Measurements from ENCODE around the gene CX3CL1. TPM values are rescaled to one million over a fixed set of nuclear protein-coding genes. Genes with fewer than 3 reads are reported as not detected.

CX3CL1 gene
- total and polyA plus RNA-seq, 2 donors (not counting 3 experiments of a cell fraction or from before 2014, with no cell fraction given): 2.0 to 2.3 TPM

DNA sequence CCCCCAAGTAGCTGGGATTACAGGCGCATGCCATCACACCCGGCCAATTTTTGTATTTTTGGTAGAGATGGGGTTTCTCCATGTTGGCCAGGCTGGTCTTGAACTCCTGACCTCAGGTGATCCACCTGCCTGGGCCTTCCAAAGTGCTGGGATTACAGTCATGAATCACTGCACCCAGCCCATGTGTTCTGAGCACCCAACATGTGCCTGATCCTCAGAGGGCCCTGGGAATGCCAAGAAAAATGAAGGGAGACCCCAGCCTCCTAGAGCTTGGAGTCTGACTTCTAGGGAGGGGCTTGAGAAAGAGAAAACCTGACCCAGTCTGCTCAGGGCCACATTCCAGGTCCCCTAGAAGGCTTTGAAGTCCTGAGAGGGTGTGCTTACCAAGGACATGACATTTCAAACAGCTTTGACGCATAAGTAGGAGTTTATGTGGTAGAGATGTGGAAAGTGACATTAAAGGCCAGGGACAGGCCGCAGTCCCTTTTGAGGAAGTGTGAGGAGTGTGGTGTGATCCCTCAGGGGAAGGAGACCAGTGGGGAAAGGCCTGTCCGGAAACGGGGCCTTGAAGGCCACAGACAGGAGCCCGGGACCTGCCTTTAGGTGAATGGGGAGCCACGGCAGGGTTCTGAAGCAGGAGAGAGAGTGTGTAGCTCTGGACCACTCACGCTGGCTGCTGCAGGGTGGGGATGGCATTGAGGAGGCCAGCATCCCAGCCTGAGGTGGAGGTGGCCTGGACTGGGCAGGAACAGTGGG lies 14.8 kb upstream of the CX3CL1 start:
- dilution Hi-C loops (cut with MboI; ENCODE audit: extremely low pct_ligation_motif_present, low sequenced_read_pairs): no loop called here
- POLR2A ChIA-PET: no interaction called here

More for the DNA sequence above, 14.8 kb upstream of the CX3CL1 start:
- H3K9me1 ChIP-seq (replicated peaks; ENCODE audit: control insufficient read depth, extremely low read depth, insufficient read depth, low read length): no peaks in the 10 kb centered on the region
- H3K4me2 ChIP-seq (ENCODE audit: insufficient read depth, low read length): no peak overlapping the region
- H3K9me3 ChIP-seq (replicated peaks; ENCODE audit: control insufficient read depth, insufficient read depth, low read length): no peaks in the 10 kb centered on the region
- no peak for FAIRE-seq
- no peak for DNase-seq (ENCODE audit: low read depth, low spot score)
- H3K36me3 ChIP-seq (ENCODE audit: control insufficient read depth in 2 of 2, extremely low read depth in 1 of 2, insufficient read depth in 2 of 2, low read length in 2 of 2): no peaks in the 10 kb centered on the region
- intact Hi-C loops (cut with micrococcal nuclease): no loop called here
- CTCF ChIA-PET: interaction anchor here (0.5 to 0.6 kb wide), 2 partner anchors 34 to 450 kb away, joined by 3 read pairs; no protein-coding TSS in a partner anchor
- no peaks in the 10 kb centered on the region for H4K20me1 ChIP-seq (replicated peaks; ENCODE audit: control insufficient read depth, extremely low read depth, insufficient read depth, low read length)
- no peak overlapping the region for H3K4me3 ChIP-seq (replicated peaks in 1 of 3; ENCODE audit: insufficient read depth in 1 of 3, low read depth in 1 of 3, low read length in 3 of 3)
- TF ChIP-seq EZH2 (IDR thresholded peaks at IDR 0.05; ENCODE audit: borderline replicate concordance, low read depth, low read length, severe bottlenecking) (no peak), POLR2A (IDR thresholded peaks at IDR 0.05; ENCODE audit: low read depth, low read length) (no peak), GATA2 (IDR thresholded peaks at IDR 0.05; ENCODE audit: insufficient read depth, insufficient read length, low read depth, low read length) (no peak), FOS (IDR thresholded peaks at IDR 0.05; ENCODE audit: borderline replicate concordance, insufficient read depth, low read length) (no peak), POLR2AphosphoS5 (IDR thresholded peaks at IDR 0.05; ENCODE audit: insufficient read depth, low read depth, low read length) (no peak), MAX (IDR thresholded peaks at IDR 0.05; ENCODE audit: insufficient read depth, insufficient read length) (no peak), JUN (IDR thresholded peaks at IDR 0.05; ENCODE audit: borderline replicate concordance, insufficient read depth, insufficient read length, low read depth) (no peak), MYC (IDR thresholded peaks at IDR 0.05; ENCODE audit: low read depth, low read length) (no peak)
- TF ChIP-seq, protein P1, sequence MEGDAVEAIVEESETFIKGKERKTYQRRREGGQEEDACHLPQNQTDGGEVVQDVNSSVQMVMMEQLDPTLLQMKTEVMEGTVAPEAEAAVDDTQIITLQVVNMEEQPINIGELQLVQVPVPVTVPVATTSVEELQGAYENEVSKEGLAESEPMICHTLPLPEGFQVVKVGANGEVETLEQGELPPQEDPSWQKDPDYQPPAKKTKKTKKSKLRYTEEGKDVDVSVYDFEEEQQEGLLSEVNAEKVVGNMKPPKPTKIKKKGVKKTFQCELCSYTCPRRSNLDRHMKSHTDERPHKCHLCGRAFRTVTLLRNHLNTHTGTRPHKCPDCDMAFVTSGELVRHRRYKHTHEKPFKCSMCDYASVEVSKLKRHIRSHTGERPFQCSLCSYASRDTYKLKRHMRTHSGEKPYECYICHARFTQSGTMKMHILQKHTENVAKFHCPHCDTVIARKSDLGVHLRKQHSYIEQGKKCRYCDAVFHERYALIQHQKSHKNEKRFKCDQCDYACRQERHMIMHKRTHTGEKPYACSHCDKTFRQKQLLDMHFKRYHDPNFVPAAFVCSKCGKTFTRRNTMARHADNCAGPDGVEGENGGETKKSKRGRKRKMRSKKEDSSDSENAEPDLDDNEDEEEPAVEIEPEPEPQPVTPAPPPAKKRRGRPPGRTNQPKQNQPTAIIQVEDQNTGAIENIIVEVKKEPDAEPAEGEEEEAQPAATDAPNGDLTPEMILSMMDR (IDR thresholded peaks at IDR 0.05; ENCODE audit: extremely low read depth in 1 of 2, insufficient read depth in 1 of 2, low read depth in 1 of 2, low read length in 2 of 2): no peak
- no peak overlapping the region for H3K9ac ChIP-seq (replicated peaks; ENCODE audit: extremely low read depth, insufficient read depth, low read length)
- no peaks in the 10 kb centered on the region for H3K4me1 ChIP-seq (ENCODE audit: control insufficient read depth, extremely low read depth, insufficient read depth, low read length)
- BruUV-seq (replicated peaks): no TSS peak
- H3K79me2 ChIP-seq (ENCODE audit: control insufficient read depth, insufficient read depth, low read length): no peaks in the 10 kb centered on the region
- no peak overlapping the region for H2AFZ ChIP-seq (ENCODE audit: low read depth, low read length)
- no peak overlapping the region for H3K27ac ChIP-seq (ENCODE audit: insufficient read depth, low read depth, low read length)
- H3K27me3 ChIP-seq (ENCODE audit: control insufficient read depth in 2 of 2, insufficient read depth in 2 of 2, low read length in 2 of 2): peaks cover 0 to 1% of the 10 kb centered on the region in 2 experiments

Measured in endothelial cell of umbilical vein (primary cell).